GM18867 (cell line): ENCODE data around the gene ZNF326.
"Not testable (repeated sequence)": the region's sequence is repeated elsewhere in the genome, so short reads cannot be mapped to it uniquely, and the experiment has no call there.

Experiments
- ATAC-seq: cut with Tn5 transposase; IDR thresholded peaks from one replicate; pipeline ENCODE4 v1.9.1; 2021; ENCODE audit warnings: mild to moderate bottlenecking, moderate library complexity; ENCODE audit not compliant: unreplicated experiment

Gene ZNF326

DNA sequence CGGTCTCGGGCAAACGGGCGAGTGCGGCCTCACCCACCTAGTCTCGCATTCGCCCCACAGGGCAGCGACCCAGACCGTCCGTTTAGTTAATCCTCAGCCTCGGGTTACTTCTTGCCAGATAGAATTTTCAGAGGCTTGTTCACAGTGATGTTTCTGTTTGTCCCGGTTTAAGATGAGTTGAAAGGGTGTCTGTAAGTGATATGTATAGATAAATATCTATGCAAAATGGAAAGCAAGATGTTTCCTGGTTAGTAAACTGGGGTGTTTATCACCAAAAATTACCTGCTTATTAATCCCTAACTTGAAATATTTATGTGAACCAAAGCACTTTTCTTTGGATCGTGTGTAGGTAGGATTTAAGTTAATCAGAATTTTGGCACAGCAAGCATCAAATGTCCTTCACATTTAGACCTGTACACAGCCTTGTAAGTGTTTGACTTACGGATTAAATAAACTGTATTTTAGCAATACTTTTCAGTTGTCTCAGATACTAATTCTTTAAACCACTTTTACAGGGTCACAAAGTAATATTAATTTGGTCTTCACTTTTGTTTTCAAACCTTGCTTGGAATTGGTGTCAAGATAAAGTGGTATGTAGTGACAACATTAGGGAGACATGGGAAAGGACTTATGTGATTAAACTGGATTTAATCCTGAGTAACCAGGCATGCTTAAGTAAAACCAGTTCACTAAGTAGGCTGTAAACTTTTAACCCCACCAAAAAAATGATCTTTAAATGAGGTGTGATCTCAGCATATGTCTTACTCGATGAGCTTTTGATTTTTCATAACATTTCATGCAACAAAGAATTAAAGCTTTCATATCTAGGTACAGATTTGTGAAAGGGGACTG is 914 bp downstream of the ZNF326 start:
- ATAC-seq, result no peak

DNA sequence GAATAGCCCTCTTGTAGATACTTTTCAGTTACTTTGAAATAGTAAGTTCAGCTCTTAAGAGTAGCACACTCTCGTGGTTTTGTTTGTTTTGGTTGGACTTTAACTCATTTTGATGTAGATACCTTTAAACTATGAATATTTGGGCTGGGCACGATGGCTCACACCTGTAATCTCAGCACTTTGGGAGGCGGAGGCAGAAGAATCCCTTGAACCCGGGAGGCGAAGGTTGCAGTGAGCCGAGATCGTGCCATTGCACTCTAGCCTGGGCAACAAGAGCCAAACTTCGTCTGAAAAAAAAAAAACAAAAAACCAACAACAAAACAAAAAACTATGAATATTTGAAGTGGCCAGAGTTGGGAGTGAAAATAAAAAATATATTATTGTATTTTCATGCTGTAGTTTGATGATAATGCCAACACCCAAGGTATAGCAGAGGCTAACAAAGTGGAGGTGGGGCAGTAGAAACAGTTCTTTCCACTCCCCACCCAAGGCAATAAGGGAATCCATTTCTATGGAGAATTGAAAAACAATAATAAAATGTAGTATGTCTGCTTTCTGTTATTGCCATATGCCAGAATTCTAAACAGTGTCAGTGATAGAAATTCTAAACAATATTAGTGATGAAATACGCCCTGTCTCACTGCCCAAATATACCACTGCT is 1.7 kb downstream of the ZNF326 start:
- ATAC-seq, result no peak

DNA sequence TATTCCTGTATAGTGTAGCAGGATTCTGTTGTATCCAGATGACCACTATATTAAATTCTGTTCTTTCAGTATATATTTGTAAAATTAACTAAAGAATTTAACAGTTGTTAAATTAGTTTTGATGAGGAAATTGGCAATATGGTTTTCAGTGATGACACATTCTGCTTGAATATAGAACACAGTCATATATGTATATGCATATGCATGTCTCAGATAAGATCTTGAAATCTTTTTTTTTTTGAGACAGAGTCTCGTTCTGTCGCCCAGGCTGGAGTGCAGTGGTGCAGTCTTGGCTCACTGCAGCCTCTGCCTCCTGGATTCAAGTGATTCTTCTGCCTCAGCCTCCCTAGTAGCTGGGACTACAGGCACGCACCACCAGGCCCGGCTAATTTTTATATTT is 2.2 kb downstream of the ZNF326 start:
- ATAC-seq, result not testable (repeated sequence)

DNA sequence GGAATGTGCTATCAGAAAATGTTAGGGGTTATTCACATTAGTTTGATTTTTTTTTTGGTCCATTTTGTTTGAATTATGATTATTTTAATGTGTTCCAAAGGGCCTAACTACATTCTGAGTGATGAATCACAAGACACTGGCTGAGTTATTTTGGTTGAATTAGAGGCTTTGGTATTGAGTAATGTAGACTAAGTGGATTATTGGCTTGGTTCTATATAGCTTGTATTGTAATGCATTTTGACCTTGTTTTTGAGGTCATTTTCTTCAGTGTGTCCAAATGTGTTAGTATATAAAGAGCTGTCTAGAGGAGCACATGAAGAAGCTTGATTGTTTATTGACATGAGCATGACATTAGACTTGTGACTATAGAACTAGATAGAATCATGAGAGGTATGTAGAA is 3.4 kb downstream of the ZNF326 start:
- ATAC-seq, result no peak

DNA sequence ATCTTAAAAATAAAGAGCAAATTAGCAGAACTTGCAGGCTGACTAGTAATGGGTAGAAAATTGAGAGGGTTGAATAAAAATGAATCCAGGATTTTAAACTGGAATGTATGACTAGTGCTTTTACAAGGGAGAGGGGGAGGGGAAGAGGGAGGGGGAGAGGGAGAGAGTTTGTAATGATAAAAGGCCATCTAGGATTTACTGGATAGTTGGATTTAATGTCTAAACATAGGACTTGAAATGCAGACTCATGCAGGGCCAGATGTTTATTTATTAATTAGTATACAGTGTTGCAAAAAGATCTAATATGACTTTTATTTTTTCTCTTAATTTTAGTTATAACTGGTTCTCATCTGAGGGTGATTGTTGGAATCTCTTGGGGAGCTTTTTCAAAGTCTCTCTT is 4.3 kb downstream of the ZNF326 start:
- no peak for ATAC-seq

DNA sequence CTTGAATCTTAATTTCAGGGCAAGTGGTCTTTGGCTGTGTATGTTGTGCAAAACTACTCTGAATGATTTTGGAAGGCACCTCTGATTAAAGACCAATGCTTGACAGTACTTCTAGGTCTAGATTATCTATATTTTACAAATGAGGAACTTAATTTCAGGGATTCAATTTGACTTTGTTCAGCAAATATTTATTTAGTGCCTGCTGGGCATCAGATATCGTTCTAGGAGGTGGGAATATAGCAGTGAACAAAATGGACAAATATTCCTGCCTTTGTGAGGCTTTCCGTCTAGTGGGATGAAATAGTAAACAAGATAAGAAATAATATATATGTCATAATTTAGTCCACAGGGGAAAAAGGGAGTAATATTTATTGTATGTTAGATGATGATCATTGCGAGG is 4.7 kb downstream of the ZNF326 start:
- no peak for ATAC-seq

DNA sequence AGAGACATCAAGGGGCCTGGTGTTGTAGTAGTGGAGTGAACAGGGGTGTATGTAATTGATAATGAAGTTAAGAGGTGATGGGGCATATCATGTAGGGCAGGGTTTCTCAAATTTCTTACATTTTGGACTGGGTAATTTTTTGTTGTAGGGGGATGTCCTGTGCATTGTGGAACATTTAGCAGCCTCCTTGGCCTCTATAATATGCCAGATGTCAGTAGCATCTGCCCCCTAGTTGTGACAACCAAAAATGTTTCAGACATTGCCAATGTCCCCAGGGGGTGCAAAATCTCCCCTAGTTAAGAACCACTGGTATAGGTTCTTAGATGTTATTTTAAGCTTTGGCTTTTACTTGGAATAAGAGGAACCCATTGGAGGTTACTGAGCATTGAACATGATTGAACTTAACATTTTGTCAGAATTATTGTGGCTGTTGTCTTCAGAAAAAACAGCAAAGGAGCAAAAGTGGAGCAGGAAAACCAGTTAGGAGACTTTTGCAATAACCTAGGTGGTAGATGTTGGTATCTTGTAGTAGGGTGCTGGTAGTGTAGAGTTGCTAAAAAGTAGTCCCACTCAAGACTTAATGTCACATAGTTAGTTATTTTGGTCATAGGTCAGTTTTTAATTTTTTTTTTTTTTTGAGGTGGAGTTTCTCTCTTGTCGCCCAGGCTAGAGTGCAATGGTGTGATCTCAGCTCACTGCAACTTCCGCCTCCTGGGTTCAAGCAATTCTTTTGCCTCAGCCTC is 6.2 kb downstream of the ZNF326 start:
- ATAC-seq, result no peak

DNA sequence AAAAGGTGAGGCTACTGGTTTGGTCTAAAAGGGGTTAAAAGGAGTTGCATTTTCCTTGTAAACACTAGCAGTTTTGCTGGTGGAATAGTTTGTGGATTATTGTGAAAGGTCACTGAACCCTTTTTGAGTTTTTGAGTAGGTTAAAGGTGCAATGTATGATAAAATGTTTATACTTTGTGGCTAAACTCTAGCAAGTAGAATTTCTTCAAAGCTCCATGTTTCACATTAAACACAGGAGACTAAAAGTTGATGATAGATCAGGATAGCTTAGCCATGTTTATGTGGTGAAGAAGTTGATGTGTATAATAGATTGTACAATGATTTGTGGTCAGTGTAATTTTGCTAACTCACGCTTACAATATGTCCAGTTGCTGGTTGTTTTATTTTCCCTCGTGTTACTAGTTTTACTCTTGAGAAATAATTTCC is 13.1 kb downstream of the ZNF326 start:
- no peak for ATAC-seq

DNA sequence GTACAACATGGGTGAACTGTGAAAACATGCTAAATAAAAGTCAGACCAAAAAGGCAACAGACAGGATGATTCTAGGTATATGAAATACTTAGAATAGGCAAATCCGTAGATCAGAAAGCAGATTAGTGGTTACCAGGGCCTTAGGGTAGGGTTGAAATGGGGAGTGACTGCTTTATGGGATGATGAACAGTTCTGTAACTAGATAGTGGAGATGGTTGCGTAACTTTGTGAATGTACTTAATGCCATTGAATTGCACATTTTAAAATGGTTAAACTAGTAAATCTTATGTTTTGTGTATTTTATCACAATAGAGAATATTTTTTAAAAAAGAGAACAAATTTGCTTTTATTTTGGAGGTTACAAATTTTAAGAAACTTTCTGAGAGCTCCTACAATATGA is 17.4 kb downstream of the ZNF326 start:
- no peak for ATAC-seq

DNA sequence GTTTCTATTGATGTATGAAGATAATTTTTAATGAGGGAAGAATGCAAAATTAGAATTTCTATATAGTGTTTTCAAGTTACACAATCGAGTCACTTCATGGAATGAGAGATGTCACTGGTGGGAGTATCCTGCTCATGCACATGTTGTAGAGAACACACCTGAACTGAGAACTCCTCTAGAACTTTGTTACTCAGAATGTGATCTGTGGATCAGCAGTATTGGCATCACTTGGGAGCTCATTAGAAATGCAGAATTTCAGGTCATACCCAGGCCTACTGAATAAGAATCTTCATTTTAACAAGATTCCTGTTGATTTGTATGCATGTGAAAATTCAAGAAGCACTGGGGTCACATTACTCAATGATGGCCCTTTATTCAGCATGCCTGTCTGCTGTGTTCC is 28.8 kb downstream of the ZNF326 start:
- ATAC-seq, result no peak

DNA sequence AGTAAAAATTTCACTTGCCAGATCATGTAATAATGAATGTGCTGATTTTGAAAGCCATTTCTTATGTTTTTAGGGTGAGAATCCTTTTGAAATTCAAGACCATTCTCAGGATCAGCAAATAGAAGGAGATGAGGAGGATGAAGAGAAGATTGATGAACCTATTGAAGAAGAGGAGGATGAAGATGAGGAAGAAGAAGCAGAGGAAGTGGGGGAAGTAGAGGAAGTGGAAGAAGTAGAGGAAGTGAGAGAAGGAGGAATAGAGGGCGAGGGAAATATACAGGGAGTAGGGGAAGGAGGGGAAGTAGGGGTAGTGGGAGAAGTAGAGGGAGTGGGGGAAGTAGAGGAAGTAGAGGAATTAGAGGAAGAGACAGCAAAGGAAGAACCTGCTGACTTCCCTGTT is 32.4 kb downstream of the ZNF326 start:
- no peak for ATAC-seq

DNA sequence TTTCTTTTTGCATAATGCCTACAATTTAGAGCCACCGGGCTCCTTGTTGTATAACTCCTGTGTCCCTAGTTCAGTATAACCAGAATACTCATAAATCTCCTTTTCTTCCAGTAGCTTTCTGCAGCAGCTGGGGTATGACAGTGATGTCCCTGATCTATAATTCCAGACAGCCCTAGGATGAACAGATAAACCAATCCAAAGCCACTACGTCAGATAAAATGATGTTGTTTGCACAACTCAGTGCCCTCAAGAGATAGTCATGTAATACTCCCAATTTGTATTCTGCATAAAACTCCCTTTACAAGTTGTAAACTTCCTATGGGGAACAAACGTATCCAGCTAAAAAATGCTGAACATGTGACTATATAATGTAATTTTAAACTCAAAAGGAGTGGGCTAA is 44.7 kb downstream of the ZNF326 start:
- no peak for ATAC-seq

DNA sequence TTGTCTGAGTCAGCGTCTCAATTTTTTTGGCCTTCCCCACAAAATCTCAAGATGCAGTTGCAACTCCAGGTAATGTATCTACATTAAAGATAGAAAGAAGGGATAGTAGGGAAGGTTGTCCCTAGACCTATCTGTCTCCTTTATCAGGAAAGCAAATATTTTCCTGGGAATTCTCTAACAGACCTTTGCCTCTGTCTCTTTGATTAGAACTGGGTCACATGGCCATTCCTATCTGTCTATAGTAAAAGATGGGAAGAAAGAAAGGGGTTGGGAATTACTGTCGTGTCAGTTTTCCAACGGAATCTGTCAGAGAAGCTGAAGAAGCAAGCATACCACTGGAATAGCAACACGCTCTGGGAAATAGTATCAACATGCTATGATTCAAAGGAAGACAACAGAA is 48.7 kb downstream of the ZNF326 start:
- no peak for ATAC-seq

DNA sequence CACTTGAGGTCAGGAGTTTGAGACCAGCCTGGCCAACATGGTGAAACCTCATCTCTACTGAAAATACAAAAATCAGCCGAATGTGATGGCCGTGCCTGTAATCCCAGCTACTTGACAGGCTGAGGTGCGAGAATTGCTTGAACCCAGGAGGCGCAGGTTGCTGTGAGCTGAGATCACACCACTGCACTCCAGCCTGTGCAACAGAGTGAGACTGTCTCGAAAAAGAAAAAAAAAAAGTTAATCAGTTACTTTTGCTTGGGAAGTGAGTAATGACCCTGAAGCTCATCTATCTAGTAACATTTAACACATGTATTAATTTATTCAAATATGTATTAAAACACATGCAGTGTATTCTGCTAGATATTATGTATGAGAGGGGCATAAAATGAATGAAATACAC is 49.4 kb downstream of the ZNF326 start:
- ATAC-seq, result no peak

DNA sequence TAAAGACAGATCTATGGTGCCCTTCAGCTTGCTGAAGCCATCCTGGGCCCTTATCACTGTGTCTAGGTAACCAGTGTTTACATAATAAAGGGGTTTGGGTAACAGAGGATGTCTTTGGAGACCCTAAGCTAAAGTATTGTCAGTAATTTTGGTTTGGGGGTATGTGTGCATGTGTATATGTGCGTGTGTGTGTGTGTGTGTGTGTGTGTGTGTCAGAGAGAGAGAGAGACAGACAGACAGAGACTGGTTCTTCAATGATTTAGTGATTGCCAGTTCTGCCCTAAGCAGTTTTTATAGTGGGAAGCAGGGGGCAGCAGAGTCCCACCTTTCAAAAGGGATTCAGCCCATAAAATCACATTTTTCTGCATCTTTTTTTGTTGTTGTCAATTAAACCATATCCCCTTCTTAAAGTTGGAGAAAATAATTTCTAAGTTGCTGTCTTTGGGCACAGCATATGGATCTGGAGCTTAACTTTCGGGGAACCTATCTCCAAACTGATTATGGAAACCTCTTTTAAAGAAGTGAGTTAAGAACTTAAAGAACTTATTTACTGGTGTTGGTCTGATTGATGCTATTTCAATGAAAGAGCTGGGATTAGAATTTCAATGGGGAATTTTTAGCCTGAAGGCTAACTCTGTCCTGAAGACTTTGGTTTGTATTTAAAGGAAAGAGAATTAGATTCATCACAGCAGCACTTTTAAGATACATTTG is 51.1 kb downstream of the ZNF326 start:
- no peak for ATAC-seq

DNA sequence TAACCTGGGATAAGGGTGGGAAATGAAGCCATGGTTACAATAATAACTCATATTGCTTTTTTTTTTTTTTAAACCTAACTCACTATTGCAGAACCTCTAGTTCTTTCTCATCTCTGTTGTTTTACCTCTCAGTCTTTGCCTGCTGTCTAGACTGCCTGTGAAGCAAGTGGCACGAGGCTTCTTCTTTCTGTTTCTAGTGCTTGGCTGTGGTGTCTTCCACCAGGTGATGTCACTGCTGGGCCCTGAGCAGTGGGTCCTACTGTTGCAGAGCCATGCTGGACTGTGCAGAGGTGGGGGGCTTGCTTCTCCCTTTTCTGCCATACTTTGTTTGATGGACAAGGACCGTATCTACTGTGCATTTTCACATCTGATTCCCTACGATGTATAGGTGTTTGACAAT is 51.7 kb downstream of the ZNF326 start:
- ATAC-seq, result peak; percentile 64

DNA sequence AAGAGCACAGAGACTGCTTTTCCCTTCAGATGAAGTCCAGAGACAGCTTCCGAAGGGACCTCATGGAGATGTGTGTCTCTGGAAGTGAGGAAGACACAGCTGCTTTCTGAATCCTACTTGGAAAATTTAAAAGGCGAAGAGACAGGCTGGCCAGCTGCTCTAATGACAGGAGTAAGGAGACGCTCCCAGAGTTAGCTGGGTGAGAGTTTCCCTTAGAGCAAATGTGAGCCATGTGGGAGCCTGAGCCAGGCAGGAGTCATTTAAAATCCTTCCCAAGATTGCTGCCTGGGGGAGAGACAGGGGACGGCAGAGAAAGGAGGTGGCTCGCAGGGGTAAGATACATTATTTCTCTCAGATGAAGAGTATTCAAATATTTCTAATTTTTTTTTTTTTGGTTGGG is 53.1 kb downstream of the ZNF326 start:
- no peak for ATAC-seq

DNA sequence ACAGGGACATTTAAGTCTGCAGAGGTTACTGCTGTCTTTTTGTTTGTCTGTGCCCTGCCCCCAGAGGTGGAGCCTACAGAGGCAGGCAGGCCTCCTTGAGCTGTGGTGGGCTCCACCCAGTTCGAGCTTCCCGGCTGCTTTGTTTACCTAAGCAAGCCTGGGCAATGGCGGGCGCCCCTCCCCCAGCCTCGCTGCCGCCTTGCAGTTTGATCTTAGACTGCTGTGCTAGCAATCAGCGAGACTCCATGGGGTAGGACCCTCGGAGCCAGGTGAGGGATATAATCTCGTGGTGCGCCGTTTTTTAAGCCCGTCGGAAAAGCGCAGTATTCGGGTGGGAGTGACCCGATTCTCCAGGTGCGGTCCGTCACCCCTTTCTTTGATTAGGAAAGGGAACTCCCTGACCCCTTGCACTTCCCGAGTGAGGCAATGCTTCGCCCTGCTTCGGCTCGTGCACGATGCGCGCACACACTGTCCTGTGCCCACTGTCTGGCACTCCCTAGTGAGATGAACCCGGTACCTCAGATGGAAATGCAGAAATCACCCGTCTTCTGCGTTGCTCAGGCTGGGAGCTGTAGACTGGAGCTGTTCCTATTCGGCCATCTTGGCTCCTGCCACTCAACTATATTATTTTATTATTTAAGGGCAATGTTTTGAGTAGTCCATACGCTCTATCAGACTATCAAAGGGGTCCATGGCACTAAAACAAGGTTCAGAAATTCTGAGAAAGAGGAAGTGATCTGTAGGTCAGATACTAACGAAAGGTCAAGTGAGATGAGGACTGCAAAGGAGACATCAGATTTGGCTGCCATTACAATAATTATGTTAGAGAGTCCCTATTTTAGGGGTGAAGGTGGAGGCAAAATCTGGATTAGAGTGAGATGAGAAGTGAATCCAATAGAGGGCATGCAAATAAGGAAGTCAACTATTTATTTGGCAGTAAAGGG is 68.1 kb downstream of the ZNF326 start:
- not testable (repeated sequence) for ATAC-seq

DNA sequence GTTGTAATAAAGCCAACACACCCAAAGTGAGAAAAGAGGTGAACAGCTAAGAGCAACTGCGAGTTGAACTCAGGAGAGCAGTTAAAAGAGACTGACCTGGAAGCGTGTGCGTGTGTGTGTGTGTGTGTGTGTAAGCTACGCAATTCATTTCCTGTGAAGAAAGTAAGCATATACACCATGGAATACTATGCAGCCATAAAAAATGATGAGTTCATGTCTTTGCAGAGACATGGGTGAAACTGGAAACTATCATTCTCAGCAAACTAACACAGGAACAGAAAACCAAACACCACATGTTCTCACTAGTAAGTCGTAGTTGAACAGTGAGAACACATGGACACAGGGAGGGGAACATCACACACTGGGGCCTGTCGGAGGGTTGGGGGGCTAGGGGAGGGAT is 69.2 kb downstream of the ZNF326 start:
- not testable (repeated sequence) for ATAC-seq
